Right cardiac atrium (tissue), 5 donors: Measurements from ENCODE around the gene MSANTD2. TPM values are rescaled to one million over a fixed set of nuclear protein-coding genes. Genes with fewer than 3 reads are reported as not detected.

Experiments used
- ATAC-seq, 2 donors: fragments of 200-7000 bp; cut with Tn5 transposase; one replicate each; pipeline versions ENCODE4 v1.8.0 to v1.9.1; 2020; ENCODE audit warnings: moderate library complexity in 2 of 2, mild to moderate bottlenecking in 1 of 2
- DNase-seq, 3 donors: peaks; one replicate each; pipeline ENCODE4 v3.0.0-alpha.2; 2020
- H3K27ac ChIP-seq: one replicate; pipeline ENCODE4 v1.5.1; 2013; ENCODE audit warnings: mild to moderate bottlenecking, low read length, control low read depth, moderate library complexity
- H3K27me3 ChIP-seq: one replicate; pipeline ENCODE4 v1.6.1; 2013; ENCODE audit not compliant: control insufficient read depth, insufficient read depth
- H3K4me1 ChIP-seq: one replicate; pipeline ENCODE4 v1.6.1; 2013; ENCODE audit warnings: low read length; ENCODE audit not compliant: control insufficient read depth, insufficient read depth
- H3K4me3 ChIP-seq: one replicate; pipeline ENCODE4 v1.5.1; 2013; ENCODE audit warnings: low read length, control low read depth
- H3K9me3 ChIP-seq: one replicate; pipeline ENCODE4 v1.6.1; 2013; ENCODE audit warnings: low read length; ENCODE audit not compliant: control insufficient read depth
- WGBS: extraction: QIAGEN DNeasy Blood & Tissue Kit; methylation state at CpG from one replicate; pipeline ENCODE4 v1.1.7; 2013; 5-methylcytosine and 5-hydroxymethylcytosine counted together
- intact Hi-C, 4 donors: fragments of 100-400 bp; cut with DNase I; formaldehyde crosslinking; loops; one replicate each; pipeline versions ENCODE4 v1.11.0 to v1.14.0; 2022 to 2023
- polyA plus RNA-seq: library from polyadenylated mRNA; stranded (reverse); fragments of 200-250 nt; gene quantifications from one replicate; pipeline ENCODE4 v1.2.3, GENCODE V29; 2013
- total RNA-seq, 4 donors: library from RNA; stranded (reverse); fragmentation: NEBNext Ultra II Directional; extraction: Animal tissue kit (Norgen Biotek cat#: 25700); gene quantifications; one replicate each; pipeline ENCODE4 v1.2.1, GENCODE V29; 2021
- donor health status: healthy with polysubstance abuse.
- donor health status: DM: no; HTN: yes; CAD: no.
- donor health status: DM: no; HTN: no; CAD: no.
- donor health status: DM: no; HTN: yes; CAD: no; lungs with severe emphysema.
- donor health status: DM: yes; HTN: yes; CAD: no.

MSANTD2 gene
- total and polyA plus RNA-seq, 5 donors: 3.5 to 6.7 (median 5.1) TPM

- WGBS: 79% methylated on average over 2 of the region's 2 CpGs
- ATAC-seq: no peak
- intact Hi-C loops: no loop called here
Measured at GRCh38 chr11:124728134-124728533, 72.1 kb downstream of the MSANTD2 start.

GRCh38 chr11:124727474-124727873, 72.7 kb downstream of the MSANTD2 start:
- peaks cover 5% of the 10 kb centered on the region for H3K4me1 ChIP-seq
- no peak overlapping the region for H3K4me3 ChIP-seq
- DNase-seq: no peak
- H3K9me3 ChIP-seq: no peaks in the 10 kb centered on the region
- H3K27me3 ChIP-seq: no peaks in the 10 kb centered on the region
- ATAC-seq: no peak
- intact Hi-C loops: no loop called here
- no peak overlapping the region for H3K27ac ChIP-seq
- 81% methylated on average over 4 of the region's 4 CpGs for WGBS

More at GRCh38 chr11:124728134-124728533, 72.1 kb downstream of the MSANTD2 start:
- DNase-seq: no peak
- Histone ChIP-seq H3K9me3 (no peaks in the 10 kb centered on the region), H3K27ac (no peak overlapping the region), H3K4me1 (peaks cover 5% of the 10 kb centered on the region), H3K27me3 (no peaks in the 10 kb centered on the region), H3K4me3 (no peak overlapping the region)

- intact Hi-C loops: no loop called here
- Histone ChIP-seq H3K4me3 (no peak overlapping the region), H3K4me1 (peaks cover 5% of the 10 kb centered on the region), H3K27me3 (no peaks in the 10 kb centered on the region), H3K27ac (peak overlapping the region; percentile 43), H3K9me3 (no peaks in the 10 kb centered on the region)
- WGBS: 12% methylated on average over 6 of the region's 6 CpGs
- ATAC-seq (peak; percentile 54 to 77), DNase-seq (no peak)
Measured at GRCh38 chr11:124725719-124726105, 74.5 kb downstream of the MSANTD2 start.

- no peaks in the 10 kb centered on the region for H3K27me3 ChIP-seq
- ATAC-seq (peak; percentile 62 to 74), DNase-seq (peak; percentile 42 to 78 (median 63))
- no peak overlapping the region for H3K27ac ChIP-seq
- H3K4me1 ChIP-seq: peaks cover 5% of the 10 kb centered on the region
- no peaks in the 10 kb centered on the region for H3K9me3 ChIP-seq
- 29% methylated on average over 14 of the region's 14 CpGs for WGBS
- intact Hi-C loops: no loop called here
- H3K4me3 ChIP-seq: no peak overlapping the region
Measured at GRCh38 chr11:124724979-124725718, 75.1 kb downstream of the MSANTD2 start.

- peak in 1 of 3 donors; percentile 47 for DNase-seq
- no peaks in the 10 kb centered on the region for H3K9me3 ChIP-seq
- no peak overlapping the region for H3K27ac ChIP-seq
- H3K27me3 ChIP-seq: no peaks in the 10 kb centered on the region
- H3K4me1 ChIP-seq: peaks cover 5% of the 10 kb centered on the region
- no peak for ATAC-seq
- H3K4me3 ChIP-seq: no peak overlapping the region
- 34% methylated on average over 6 of the region's 6 CpGs for WGBS
- intact Hi-C loops: no loop called here
Measured at GRCh38 chr11:124722176-124722575, 78.0 kb downstream of the MSANTD2 start.

GRCh38 chr11:124719534-124719933, 80.7 kb downstream of the MSANTD2 start:
- H3K9me3 ChIP-seq: no peaks in the 10 kb centered on the region
- WGBS: 62% methylated on average over 2 of the region's 2 CpGs
- no peaks in the 10 kb centered on the region for H3K4me1 ChIP-seq
- H3K27ac ChIP-seq: no peak overlapping the region
- H3K4me3 ChIP-seq: no peak overlapping the region
- H3K27me3 ChIP-seq: no peaks in the 10 kb centered on the region
- intact Hi-C loops: no loop called here
- DNase-seq (no peak), ATAC-seq (no peak)

GRCh38 chr11:124718801-124719200, 81.4 kb downstream of the MSANTD2 start:
- H3K4me1 ChIP-seq: no peaks in the 10 kb centered on the region
- peak in 1 of 2 donors; percentile 23 for ATAC-seq
- no peak overlapping the region for H3K27ac ChIP-seq
- H3K9me3 ChIP-seq: no peaks in the 10 kb centered on the region
- no peaks in the 10 kb centered on the region for H3K27me3 ChIP-seq
- no peak overlapping the region for H3K4me3 ChIP-seq
- WGBS: 48% methylated on average over 14 of the region's 14 CpGs
- intact Hi-C loops: no loop called here
- no peak for DNase-seq

- ATAC-seq (peak; percentile 56 to 71), DNase-seq (peak; percentile 33 to 82 (median 66))
- Histone ChIP-seq H3K27ac (peak overlapping the region; percentile 44), H3K9me3 (no peaks in the 10 kb centered on the region), H3K4me1 (no peaks in the 10 kb centered on the region), H3K27me3 (no peaks in the 10 kb centered on the region), H3K4me3 (peak overlapping the region; percentile 19)
- intact Hi-C loops: no loop called here
- WGBS: under 1% methylated on average over 45 of the region's 45 CpGs
Measured at GRCh38 chr11:124717786-124718651, 82.2 kb downstream of the MSANTD2 start.

- Histone ChIP-seq H3K27ac (peak overlapping the region; percentile 44), H3K4me3 (peak overlapping the region; percentile 19), H3K27me3 (no peaks in the 10 kb centered on the region), H3K9me3 (no peaks in the 10 kb centered on the region), H3K4me1 (no peaks in the 10 kb centered on the region)
- ATAC-seq: peak; percentile 67 to 91
- no peak for DNase-seq
- intact Hi-C loops: no loop called here
- 23% methylated on average over 7 of the region's 7 CpGs for WGBS
Measured at GRCh38 chr11:124717421-124717785, 82.8 kb downstream of the MSANTD2 start.

GRCh38 chr11:124716591-124716990, 83.6 kb downstream of the MSANTD2 start:
- 57% methylated on average over 3 of the region's 3 CpGs for WGBS
- DNase-seq (no peak), ATAC-seq (no peak)
- H3K27ac ChIP-seq: no peak overlapping the region
- H3K4me3 ChIP-seq: no peak overlapping the region
- H3K9me3 ChIP-seq: no peaks in the 10 kb centered on the region
- intact Hi-C loops: no loop called here
- H3K4me1 ChIP-seq: no peaks in the 10 kb centered on the region
- H3K27me3 ChIP-seq: no peaks in the 10 kb centered on the region
